ENCODE data around the gene HDC.

The HDC gene

DNA sequence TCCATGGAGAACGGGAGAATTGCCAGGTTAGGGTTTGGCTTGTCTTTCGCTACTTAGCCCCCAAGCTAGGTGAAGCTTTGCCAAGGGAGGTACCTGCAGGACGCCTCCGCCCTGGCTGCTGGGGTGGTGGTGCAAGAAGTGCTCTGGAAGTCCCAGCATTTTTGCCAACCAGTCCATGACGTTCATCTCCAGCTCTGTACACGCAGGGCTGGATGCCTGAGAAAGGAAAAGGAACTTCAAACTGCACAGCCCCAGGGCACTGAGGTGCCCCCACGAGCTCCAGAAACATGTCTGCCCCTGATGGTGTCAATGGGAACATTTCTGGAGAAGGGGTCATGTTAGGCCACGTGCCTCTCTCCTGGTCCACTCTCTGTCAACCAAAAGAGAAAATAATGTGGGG is 8.2 kb downstream of the HDC start:
- H3K36me3 ChIP-seq = no peaks in the 10 kb centered on the region
- H3K4me3 ChIP-seq (ENCODE audit: low read depth in 1 of 2, low read length in 1 of 2) = no peak overlapping the region
- no peak for TF ChIP-seq CTCF (IDR thresholded peaks at IDR 0.05)
- H3K4me1 ChIP-seq (ENCODE audit: control insufficient read depth in 1 of 2, insufficient read depth in 1 of 2, low read depth in 1 of 2, low read length in 1 of 2) = peaks cover 68% of the 10 kb centered on the region in 2 experiments
- no peaks in the 10 kb centered on the region for H3K27me3 ChIP-seq
- H3K27ac ChIP-seq = peak overlapping the region; percentile 80
- H3K9me3 ChIP-seq = no peaks in the 10 kb centered on the region

- no peaks in the 10 kb centered on the region for H3K9me3 ChIP-seq
- peak overlapping the region; percentile 80 for H3K27ac ChIP-seq
- H3K4me3 ChIP-seq (ENCODE audit: low read depth in 1 of 2, low read length in 1 of 2) = no peak overlapping the region
- H3K36me3 ChIP-seq = no peaks in the 10 kb centered on the region
- no peaks in the 10 kb centered on the region for H3K27me3 ChIP-seq
- no peak for TF ChIP-seq CTCF (IDR thresholded peaks at IDR 0.05)
- H3K4me1 ChIP-seq (ENCODE audit: control insufficient read depth in 1 of 2, insufficient read depth in 1 of 2, low read depth in 1 of 2, low read length in 1 of 2) = peaks cover 58 to 60% of the 10 kb centered on the region in 2 experiments
Measured at GRCh38 chr15:50256188-50257041, 9.1 kb downstream of the HDC start.

DNA sequence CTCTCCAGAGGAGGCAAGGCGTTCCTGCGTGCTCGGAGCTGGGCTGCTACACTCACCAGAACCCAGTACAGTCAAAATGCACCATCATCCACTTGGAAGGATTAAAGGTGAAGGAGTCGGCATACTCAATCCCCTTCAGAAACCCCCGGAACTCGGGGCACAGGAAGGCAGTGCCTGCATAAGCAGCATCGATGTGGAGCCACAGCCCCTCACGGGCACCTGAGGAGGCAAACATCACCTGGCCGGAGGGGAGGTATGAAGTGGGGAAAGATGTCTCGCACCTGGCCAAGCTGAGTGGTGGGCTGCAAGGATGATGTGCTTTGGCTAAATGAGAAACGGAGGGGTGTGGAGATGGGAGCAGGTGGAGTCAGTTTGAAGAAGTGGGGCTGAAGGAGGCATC is 13.0 kb downstream of the HDC start:
- Histone ChIP-seq H3K9me3 (no peaks in the 10 kb centered on the region), H3K4me3 (ENCODE audit: low read depth in 1 of 2, low read length in 1 of 2) (no peak overlapping the region), H3K27me3 (no peaks in the 10 kb centered on the region), H3K4me1 (ENCODE audit: control insufficient read depth in 1 of 2, insufficient read depth in 1 of 2, low read depth in 1 of 2, low read length in 1 of 2) (peaks cover 37 to 38% of the 10 kb centered on the region in 2 experiments), H3K36me3 (no peaks in the 10 kb centered on the region), H3K27ac (no peak overlapping the region)
- TF ChIP-seq CTCF (IDR thresholded peaks at IDR 0.05) = no peak

DNA sequence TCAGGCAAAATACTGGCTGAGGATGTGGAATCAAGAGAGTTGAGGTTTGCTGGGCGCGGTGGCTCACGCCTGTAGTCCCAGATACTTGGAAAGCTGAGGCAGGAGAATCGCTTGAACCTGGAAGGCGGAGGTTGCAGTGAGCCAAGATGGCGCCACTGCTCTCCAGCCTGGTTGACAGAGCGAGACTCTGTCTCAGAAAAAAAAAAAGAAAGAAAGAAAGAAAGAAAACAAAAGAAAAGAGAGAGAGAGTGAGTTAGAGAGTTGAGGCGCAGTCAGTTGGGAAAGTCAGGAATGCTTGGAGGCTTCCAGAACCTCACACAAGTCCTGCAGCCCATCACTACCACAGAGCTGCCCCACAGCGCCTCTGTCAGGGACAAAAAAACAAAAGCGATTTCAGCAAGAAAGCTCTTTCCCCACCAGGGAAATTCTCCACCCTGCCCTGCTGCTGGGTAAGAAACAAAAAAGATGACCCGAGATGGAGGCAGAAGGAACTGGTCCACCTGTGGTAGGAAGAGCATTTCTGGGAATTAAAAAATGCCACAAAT is 13.8 kb downstream of the HDC start:
- no peak overlapping the region for H3K27ac ChIP-seq
- no peaks in the 10 kb centered on the region for H3K9me3 ChIP-seq
- TF ChIP-seq CTCF (IDR thresholded peaks at IDR 0.05) = no peak
- peaks cover 35 to 38% of the 10 kb centered on the region in 2 experiments for H3K4me1 ChIP-seq (ENCODE audit: control insufficient read depth in 1 of 2, insufficient read depth in 1 of 2, low read depth in 1 of 2, low read length in 1 of 2)
- no peak overlapping the region for H3K4me3 ChIP-seq (ENCODE audit: low read depth in 1 of 2, low read length in 1 of 2)
- H3K36me3 ChIP-seq = no peaks in the 10 kb centered on the region
- H3K27me3 ChIP-seq = no peaks in the 10 kb centered on the region

GRCh38 chr15:50250760-50251394 is 14.6 kb downstream of the HDC start:
- H3K27me3 ChIP-seq = no peaks in the 10 kb centered on the region
- peaks cover 27 to 34% of the 10 kb centered on the region in 2 experiments for H3K4me1 ChIP-seq (ENCODE audit: control insufficient read depth in 1 of 2, insufficient read depth in 1 of 2, low read depth in 1 of 2, low read length in 1 of 2)
- no peaks in the 10 kb centered on the region for H3K36me3 ChIP-seq
- TF ChIP-seq CTCF (IDR thresholded peaks at IDR 0.05) = no peak
- H3K4me3 ChIP-seq (ENCODE audit: low read depth in 1 of 2, low read length in 1 of 2) = no peak overlapping the region
- no peaks in the 10 kb centered on the region for H3K9me3 ChIP-seq
- no peak overlapping the region for H3K27ac ChIP-seq
